WI38 (cell line): ENCODE measurements around the gene ATP6V0B.

Source experiments
- H3K4me3 ChIP-seq: 2 replicates; pipeline ENCODE4 v1.5.1; 2011; ENCODE audit warnings: low read depth, mild to moderate bottlenecking, control low read depth, low read length
- CTCF ChIP-seq: IDR thresholded peaks from 2 replicates; pipeline ENCODE4 v1.5.1; 2012; ENCODE audit warnings: low read depth, mild to moderate bottlenecking, control low read depth, low read length

The ATP6V0B gene

GRCh38 chr1:44025816-44026215 is 51.1 kb downstream of the ATP6V0B start:
- no peak overlapping the region for H3K4me3 ChIP-seq

GRCh38 chr1:44027320-44027719 is 52.6 kb downstream of the ATP6V0B start:
- no peak for TF ChIP-seq CTCF
- no peak overlapping the region for H3K4me3 ChIP-seq

More at GRCh38 chr1:44025816-44026215, 51.1 kb downstream of the ATP6V0B start:
- no peak for TF ChIP-seq CTCF
